Fibroblast of the conjunctiva (primary cell): ENCODE measurements around the gene EEF2K.

Source experiments
- DNase-seq: peaks from one replicate; pipeline ENCODE4 v3.0.0-alpha.2; 2010; ENCODE audit warnings: low read depth

Gene EEF2K

GRCh38 chr16:22252317-22252716 is 46.2 kb downstream of the EEF2K start:
- no peak for DNase-seq

- DNase-seq = no peak
Measured at GRCh38 chr16:22253272-22253671, 47.2 kb downstream of the EEF2K start.

GRCh38 chr16:22255335-22255734 is 49.3 kb downstream of the EEF2K start:
- DNase-seq = no peak

GRCh38 chr16:22257440-22257839 is 51.4 kb downstream of the EEF2K start:
- DNase-seq = no peak

- DNase-seq = no peak
Measured at GRCh38 chr16:22260490-22260889, 54.4 kb downstream of the EEF2K start.

GRCh38 chr16:22262460-22262859 is 56.4 kb downstream of the EEF2K start:
- no peak for DNase-seq

- peak; percentile 21 for DNase-seq
Measured at GRCh38 chr16:22264786-22265185, 58.7 kb downstream of the EEF2K start.

GRCh38 chr16:22265351-22265750 is 59.3 kb downstream of the EEF2K start:
- DNase-seq = no peak

- DNase-seq = no peak
Measured at GRCh38 chr16:22266546-22266945, 60.5 kb downstream of the EEF2K start.

GRCh38 chr16:22267764-22268163 is 61.7 kb downstream of the EEF2K start:
- no peak for DNase-seq

- peak; percentile 40 for DNase-seq
Measured at GRCh38 chr16:22270525-22270924, 64.4 kb downstream of the EEF2K start.

- DNase-seq = peak; percentile 55
Measured at GRCh38 chr16:22272870-22273650, 67.0 kb downstream of the EEF2K start.

GRCh38 chr16:22274916-22275315 is 68.8 kb downstream of the EEF2K start:
- no peak for DNase-seq

GRCh38 chr16:22278441-22279230 is 72.6 kb downstream of the EEF2K start:
- DNase-seq = no peak

- DNase-seq = no peak
Measured at GRCh38 chr16:22282254-22282892, 76.3 kb downstream of the EEF2K start.

GRCh38 chr16:22284637-22285036 is 78.6 kb downstream of the EEF2K start:
- no peak for DNase-seq

- no peak for DNase-seq
Measured at GRCh38 chr16:22285080-22285479, 79.0 kb downstream of the EEF2K start.

- no peak for DNase-seq
Measured at GRCh38 chr16:22291020-22291419, 84.9 kb downstream of the EEF2K start.

GRCh38 chr16:22291860-22292318 is 85.8 kb downstream of the EEF2K start:
- DNase-seq = peak; percentile 61

GRCh38 chr16:22292320-22292719 is 86.2 kb downstream of the EEF2K start:
- no peak for DNase-seq

- DNase-seq = no peak
Measured at GRCh38 chr16:22293137-22294106, 87.3 kb downstream of the EEF2K start.
